HG03521 (cell line): Measurements from ENCODE around the gene RNU4-1.

Source experiments
- ATAC-seq: cut with Tn5 transposase; IDR thresholded peaks from one replicate; pipeline ENCODE4 v1.9.1; 2021; ENCODE audit warnings: mild to moderate bottlenecking, moderate library complexity; ENCODE audit not compliant: unreplicated experiment

RNU4-1 gene

GRCh38 chr12:120290609-120291305, 2.3 kb downstream of the RNU4-1 start:
- ATAC-seq, result no peak

GRCh38 chr12:120287491-120287890, 5.5 kb downstream of the RNU4-1 start:
- no peak for ATAC-seq

- no peak for ATAC-seq
These were observed 6.1 kb downstream of the RNU4-1 start for GRCh38 chr12:120286768-120287490.

- ATAC-seq, result no peak
These were observed 8.7 kb downstream of the RNU4-1 start for GRCh38 chr12:120284381-120284780.

GRCh38 chr12:120283318-120283717, 9.7 kb downstream of the RNU4-1 start:
- ATAC-seq, result no peak

- ATAC-seq, result no peak
These were observed 14.6 kb downstream of the RNU4-1 start for GRCh38 chr12:120278137-120279069.

GRCh38 chr12:120276734-120277133, 16.3 kb downstream of the RNU4-1 start:
- ATAC-seq, result no peak

GRCh38 chr12:120267736-120268135, 25.3 kb downstream of the RNU4-1 start:
- ATAC-seq, result no peak

- no peak for ATAC-seq
These were observed 26.7 kb downstream of the RNU4-1 start for GRCh38 chr12:120266180-120266870.

GRCh38 chr12:120265473-120266179, 27.4 kb downstream of the RNU4-1 start, which contains the start of gene PXN:
Gene PXN (minus strand): TSS chr12:120265730. CDS start chr12:120265629, 101 bp downstream.
- peak; percentile 73 for ATAC-seq

- ATAC-seq, result peak; percentile 21
These were observed 28.0 kb downstream of the RNU4-1 start for GRCh38 chr12:120264904-120265472.

- no peak for ATAC-seq
These were observed 28.7 kb downstream of the RNU4-1 start for GRCh38 chr12:120264086-120264903.

- ATAC-seq, result no peak
These were observed 29.3 kb downstream of the RNU4-1 start for GRCh38 chr12:120263748-120264085.

- no peak for ATAC-seq
These were observed 29.9 kb downstream of the RNU4-1 start for GRCh38 chr12:120262852-120263747.

GRCh38 chr12:120261951-120262851, 30.8 kb downstream of the RNU4-1 start:
- ATAC-seq, result no peak

- no peak for ATAC-seq
These were observed 32.4 kb downstream of the RNU4-1 start for GRCh38 chr12:120260607-120261006.
